ENCODE data around the gene SMIM32. TPM values are rescaled to one million over a fixed set of nuclear protein-coding genes. Genes with fewer than 3 reads are reported as not detected.

The SMIM32 gene
- total RNA-seq, 1 experiment from 2014 or later: 0.37 TPM

- TF ChIP-seq AFF4 (CRISPR knock-in tag; IDR thresholded peaks at IDR 0.05; ENCODE audit: borderline replicate concordance): no peak
- no peak for TF ChIP-seq ATF3 (CRISPR knock-in tag; conservative IDR thresholded peaks at IDR 0.05)
- no peak for TF ChIP-seq KAT7 (CRISPR knock-in tag; IDR thresholded peaks at IDR 0.05; ENCODE audit: borderline replicate concordance)
Observed at GRCh38 chr5:136155078-136155477, 37.9 kb downstream of the SMIM32 start (continued).

DNA sequence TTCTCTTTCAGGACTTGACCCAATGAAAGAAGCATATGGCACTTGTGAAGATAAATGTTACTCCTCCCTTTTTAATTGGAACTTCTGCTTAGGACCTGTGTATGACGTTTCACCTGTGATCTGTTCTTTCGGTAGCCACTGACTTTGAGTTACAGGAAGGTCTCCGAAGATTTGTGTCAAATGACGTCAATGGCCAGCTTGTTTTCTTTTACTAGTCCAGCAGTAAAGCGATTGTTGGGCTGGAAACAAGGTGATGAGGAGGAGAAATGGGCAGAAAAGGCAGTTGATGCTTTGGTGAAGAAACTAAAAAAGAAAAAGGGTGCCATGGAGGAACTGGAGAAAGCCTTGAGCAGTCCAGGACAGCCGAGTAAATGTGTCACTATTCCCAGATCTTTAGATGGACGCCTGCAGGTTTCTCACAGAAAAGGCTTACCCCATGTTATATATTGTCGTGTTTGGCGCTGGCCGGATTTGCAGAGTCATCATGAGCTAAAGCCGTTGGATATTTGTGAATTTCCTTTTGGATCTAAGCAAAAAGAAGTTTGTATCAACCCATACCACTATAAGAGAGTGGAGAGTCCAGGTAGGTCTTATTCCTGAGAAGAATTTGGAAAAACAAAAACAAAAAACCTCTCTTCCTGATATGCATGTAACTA is 39.3 kb downstream of the SMIM32 start:
- DNase-seq (ENCODE audit: low spot score) (no peak), ATAC-seq (no peak)
- CTCF ChIA-PET: no interaction called here
- H3K4me1 Mint-ChIP-seq: peaks cover 14% of the 10 kb centered on the region
- H3K4me3 Mint-ChIP-seq: no peak overlapping the region
- peaks cover 13% of the 10 kb centered on the region for H3K9me3 Mint-ChIP-seq
- peaks cover 40% of the 10 kb centered on the region for H3K36me3 Mint-ChIP-seq
- POLR2A ChIA-PET: no interaction called here
- H3K27ac Mint-ChIP-seq: no peak overlapping the region
- no peaks in the 10 kb centered on the region for H3K27me3 Mint-ChIP-seq (ENCODE audit: low read depth)
- TF ChIP-seq USF2 (CRISPR knock-in tag; IDR thresholded peaks at IDR 0.05) (no peak), NR1H2 (CRISPR knock-in tag; IDR thresholded peaks at IDR 0.05) (no peak), ZNF317 (CRISPR knock-in tag; IDR thresholded peaks at IDR 0.05; ENCODE audit: borderline replicate concordance, low read depth) (no peak), RELA (CRISPR knock-in tag; IDR thresholded peaks at IDR 0.05; ENCODE audit: borderline replicate concordance) (no peak), ZNF138 (CRISPR knock-in tag; conservative IDR thresholded peaks at IDR 0.05) (no peak), KAT7 (CRISPR knock-in tag; IDR thresholded peaks at IDR 0.05; ENCODE audit: borderline replicate concordance) (no peak), HMGXB4 (CRISPR knock-in tag; IDR thresholded peaks at IDR 0.05) (no peak), SP1 (CRISPR knock-in tag; conservative IDR thresholded peaks at IDR 0.05) (no peak), JUN (CRISPR knock-in tag; IDR thresholded peaks at IDR 0.05) (no peak), FOXK1 (CRISPR knock-in tag; IDR thresholded peaks at IDR 0.05) (no peak), ZNF281 (CRISPR knock-in tag; IDR thresholded peaks at IDR 0.05) (no peak), CTCF (IDR thresholded peaks at IDR 0.05) (no peak), TP53 (CRISPR knock-in tag; IDR thresholded peaks at IDR 0.05) (no peak), SMAD3 (CRISPR knock-in tag; IDR thresholded peaks at IDR 0.05; ENCODE audit: borderline replicate concordance) (no peak), MXD4 (CRISPR knock-in tag; IDR thresholded peaks at IDR 0.05; ENCODE audit: borderline replicate concordance) (no peak), ZNF396 (CRISPR knock-in tag; IDR thresholded peaks at IDR 0.05; ENCODE audit: borderline replicate concordance) (no peak)
- TF ChIP-seq, protein P1, sequence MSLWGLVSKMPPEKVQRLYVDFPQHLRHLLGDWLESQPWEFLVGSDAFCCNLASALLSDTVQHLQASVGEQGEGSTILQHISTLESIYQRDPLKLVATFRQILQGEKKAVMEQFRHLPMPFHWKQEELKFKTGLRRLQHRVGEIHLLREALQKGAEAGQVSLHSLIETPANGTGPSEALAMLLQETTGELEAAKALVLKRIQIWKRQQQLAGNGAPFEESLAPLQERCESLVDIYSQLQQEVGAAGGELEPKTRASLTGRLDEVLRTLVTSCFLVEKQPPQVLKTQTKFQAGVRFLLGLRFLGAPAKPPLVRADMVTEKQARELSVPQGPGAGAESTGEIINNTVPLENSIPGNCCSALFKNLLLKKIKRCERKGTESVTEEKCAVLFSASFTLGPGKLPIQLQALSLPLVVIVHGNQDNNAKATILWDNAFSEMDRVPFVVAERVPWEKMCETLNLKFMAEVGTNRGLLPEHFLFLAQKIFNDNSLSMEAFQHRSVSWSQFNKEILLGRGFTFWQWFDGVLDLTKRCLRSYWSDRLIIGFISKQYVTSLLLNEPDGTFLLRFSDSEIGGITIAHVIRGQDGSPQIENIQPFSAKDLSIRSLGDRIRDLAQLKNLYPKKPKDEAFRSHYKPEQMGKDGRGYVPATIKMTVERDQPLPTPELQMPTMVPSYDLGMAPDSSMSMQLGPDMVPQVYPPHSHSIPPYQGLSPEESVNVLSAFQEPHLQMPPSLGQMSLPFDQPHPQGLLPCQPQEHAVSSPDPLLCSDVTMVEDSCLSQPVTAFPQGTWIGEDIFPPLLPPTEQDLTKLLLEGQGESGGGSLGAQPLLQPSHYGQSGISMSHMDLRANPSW (CRISPR knock-in tag; conservative IDR thresholded peaks at IDR 0.05; ENCODE audit: low read depth): no peak
